ENCODE data around the gene SYT12. TPM values are rescaled to one million over a fixed set of nuclear protein-coding genes. Genes with fewer than 3 reads are reported as not detected.

The SYT12 gene
- polyA plus RNA-seq, 1 donor from 2014 or later = 2.3 TPM

DNA sequence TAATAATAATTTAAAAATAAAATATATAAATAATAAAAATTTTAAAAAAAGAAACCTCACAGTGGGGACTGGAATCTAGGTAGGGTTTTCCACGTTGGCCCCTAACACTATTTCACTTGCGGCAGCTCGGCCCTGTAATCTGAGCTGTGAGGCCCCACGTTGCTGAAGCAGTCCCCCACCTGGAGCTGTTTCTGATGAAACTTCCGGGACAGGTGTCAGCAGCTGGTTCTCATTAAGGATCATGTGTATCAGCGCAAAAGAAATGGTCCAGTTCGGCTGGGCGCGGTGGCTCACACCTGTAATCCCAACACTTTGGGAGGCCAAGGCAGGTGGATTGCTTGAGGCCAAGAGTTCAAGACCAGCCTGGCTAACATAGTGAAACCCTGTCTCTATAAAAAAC lies 51.0 kb downstream of the SYT12 start:
- H3K36me3 ChIP-seq (ENCODE audit: insufficient read depth, low read length) = no peaks in the 10 kb centered on the region
- TF ChIP-seq SMC3 (conservative IDR thresholded peaks at IDR 0.05; ENCODE audit: poor library complexity) (no peak), RAD21 (conservative IDR thresholded peaks at IDR 0.05) (no peak), EZH2 (IDR thresholded peaks at IDR 0.05; ENCODE audit: borderline replicate concordance, insufficient read depth, low read length, poor library complexity, severe bottlenecking) (no peak), TAF1 (IDR thresholded peaks at IDR 0.05; ENCODE audit: low read depth) (no peak), CTCF (IDR thresholded peaks at IDR 0.05; ENCODE audit: poor library complexity, severe bottlenecking) (no peak)
- H3K27ac ChIP-seq (ENCODE audit: low read length) = no peak overlapping the region
- H3K9me3 ChIP-seq (ENCODE audit: low read length) = no peaks in the 10 kb centered on the region
- H3K9me2 ChIP-seq (ENCODE audit: insufficient read depth, low read length) = no peaks in the 10 kb centered on the region
- no peak overlapping the region for H3K4me3 ChIP-seq (ENCODE audit: low read length)
- no peaks in the 10 kb centered on the region for H3K27me3 ChIP-seq (ENCODE audit: insufficient read depth, low read depth, low read length)
- no peak overlapping the region for H2AFZ ChIP-seq (ENCODE audit: low read depth, low read length)
- H3K4me2 ChIP-seq (ENCODE audit: low read length) = no peak overlapping the region
- H3K79me2 ChIP-seq (replicated peaks; ENCODE audit: insufficient read depth, low read length) = no peaks in the 10 kb centered on the region
- no peaks in the 10 kb centered on the region for H4K20me1 ChIP-seq (ENCODE audit: insufficient read depth)
- no peak overlapping the region for H3K9ac ChIP-seq (ENCODE audit: low read length)
- H3F3A ChIP-seq (ENCODE audit: insufficient read depth, low read length, poor library complexity, severe bottlenecking) = no peaks in the 10 kb centered on the region

DNA sequence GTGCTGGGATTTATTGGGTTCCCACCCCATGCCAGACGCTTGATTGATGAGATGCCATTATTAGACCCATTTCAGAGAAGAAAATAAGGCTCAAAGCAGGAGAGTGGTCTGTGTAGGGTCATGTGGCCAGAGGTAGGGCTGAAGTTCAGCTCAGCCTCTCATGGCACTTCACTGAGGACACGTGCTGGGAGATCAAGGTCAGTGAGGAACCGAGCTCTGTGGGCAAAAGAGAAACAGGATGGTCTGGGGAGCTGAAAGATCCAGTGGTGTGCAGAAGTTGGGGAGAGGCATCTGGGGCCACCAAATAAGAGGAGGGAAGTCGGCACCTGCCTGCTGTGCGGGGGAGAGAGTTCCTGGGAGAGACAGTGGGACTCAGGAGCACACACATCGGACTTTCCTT lies 53.3 kb downstream of the SYT12 start:
- H3K4me3 ChIP-seq (ENCODE audit: low read length) = no peak overlapping the region
- H3K27me3 ChIP-seq (ENCODE audit: insufficient read depth, low read depth, low read length) = no peaks in the 10 kb centered on the region
- H3K9ac ChIP-seq (ENCODE audit: low read length) = no peak overlapping the region
- H2AFZ ChIP-seq (ENCODE audit: low read depth, low read length) = no peak overlapping the region
- H3K27ac ChIP-seq (ENCODE audit: low read length) = no peak overlapping the region
- H3K36me3 ChIP-seq (ENCODE audit: insufficient read depth, low read length) = no peaks in the 10 kb centered on the region
- no peaks in the 10 kb centered on the region for H3K79me2 ChIP-seq (replicated peaks; ENCODE audit: insufficient read depth, low read length)
- no peaks in the 10 kb centered on the region for H3K9me2 ChIP-seq (ENCODE audit: insufficient read depth, low read length)
- H3K4me2 ChIP-seq (ENCODE audit: low read length) = no peak overlapping the region
- no peaks in the 10 kb centered on the region for H3K9me3 ChIP-seq (ENCODE audit: low read length)
- TF ChIP-seq EZH2 (IDR thresholded peaks at IDR 0.05; ENCODE audit: borderline replicate concordance, insufficient read depth, low read length, poor library complexity, severe bottlenecking) = no peak
- no peak for TF ChIP-seq MXI1 (conservative IDR thresholded peaks at IDR 0.05; ENCODE audit: poor library complexity, severe bottlenecking)
- no peak for TF ChIP-seq EP300 (conservative IDR thresholded peaks at IDR 0.05; ENCODE audit: poor library complexity, severe bottlenecking)
- no peak for TF ChIP-seq POLR2AphosphoS5 (IDR thresholded peaks at IDR 0.05)
- TF ChIP-seq TAF1 (IDR thresholded peaks at IDR 0.05; ENCODE audit: low read depth) = no peak
- TF ChIP-seq, protein P1, sequence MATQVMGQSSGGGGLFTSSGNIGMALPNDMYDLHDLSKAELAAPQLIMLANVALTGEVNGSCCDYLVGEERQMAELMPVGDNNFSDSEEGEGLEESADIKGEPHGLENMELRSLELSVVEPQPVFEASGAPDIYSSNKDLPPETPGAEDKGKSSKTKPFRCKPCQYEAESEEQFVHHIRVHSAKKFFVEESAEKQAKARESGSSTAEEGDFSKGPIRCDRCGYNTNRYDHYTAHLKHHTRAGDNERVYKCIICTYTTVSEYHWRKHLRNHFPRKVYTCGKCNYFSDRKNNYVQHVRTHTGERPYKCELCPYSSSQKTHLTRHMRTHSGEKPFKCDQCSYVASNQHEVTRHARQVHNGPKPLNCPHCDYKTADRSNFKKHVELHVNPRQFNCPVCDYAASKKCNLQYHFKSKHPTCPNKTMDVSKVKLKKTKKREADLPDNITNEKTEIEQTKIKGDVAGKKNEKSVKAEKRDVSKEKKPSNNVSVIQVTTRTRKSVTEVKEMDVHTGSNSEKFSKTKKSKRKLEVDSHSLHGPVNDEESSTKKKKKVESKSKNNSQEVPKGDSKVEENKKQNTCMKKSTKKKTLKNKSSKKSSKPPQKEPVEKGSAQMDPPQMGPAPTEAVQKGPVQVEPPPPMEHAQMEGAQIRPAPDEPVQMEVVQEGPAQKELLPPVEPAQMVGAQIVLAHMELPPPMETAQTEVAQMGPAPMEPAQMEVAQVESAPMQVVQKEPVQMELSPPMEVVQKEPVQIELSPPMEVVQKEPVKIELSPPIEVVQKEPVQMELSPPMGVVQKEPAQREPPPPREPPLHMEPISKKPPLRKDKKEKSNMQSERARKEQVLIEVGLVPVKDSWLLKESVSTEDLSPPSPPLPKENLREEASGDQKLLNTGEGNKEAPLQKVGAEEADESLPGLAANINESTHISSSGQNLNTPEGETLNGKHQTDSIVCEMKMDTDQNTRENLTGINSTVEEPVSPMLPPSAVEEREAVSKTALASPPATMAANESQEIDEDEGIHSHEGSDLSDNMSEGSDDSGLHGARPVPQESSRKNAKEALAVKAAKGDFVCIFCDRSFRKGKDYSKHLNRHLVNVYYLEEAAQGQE (IDR thresholded peaks at IDR 0.05; ENCODE audit: borderline replicate concordance) = no peak
- no peaks in the 10 kb centered on the region for H4K20me1 ChIP-seq (ENCODE audit: insufficient read depth)
- no peaks in the 10 kb centered on the region for H3F3A ChIP-seq (ENCODE audit: insufficient read depth, low read length, poor library complexity, severe bottlenecking)

All from neural cell (in vitro differentiated cells).